Ovary (tissue), 10 donors: ENCODE measurements around the gene HLA-DQB1. TPM values are rescaled to one million over a fixed set of nuclear protein-coding genes. Genes with fewer than 3 reads are reported as not detected.
"Not testable (repeated sequence)": the region's sequence is repeated elsewhere in the genome, so short reads cannot be mapped to it uniquely, and the experiment has no call there.

Experiments used
- DNase-seq, 5 donors: peaks; one replicate each; pipeline ENCODE4 v3.0.0-alpha.2; 2019 to 2020
- H3K27ac ChIP-seq, 2 donors: fragments of 200-600 bp; one replicate each; pipeline versions ENCODE4 v1.5.1 to v1.8.0; 2019 to 2022
- H3K27me3 ChIP-seq: fragments of 200-600 bp; one replicate; pipeline ENCODE4 v1.8.0; 2022
- H3K36me3 ChIP-seq: fragments of 200-600 bp; sonication (generic); one replicate; pipeline ENCODE4 v1.5.1; 2019
- H3K4me1 ChIP-seq: one replicate; pipeline ENCODE4 v1.8.1; 2013; ENCODE audit warnings: mild to moderate bottlenecking, moderate library complexity; ENCODE audit not compliant: insufficient read depth
- H3K4me3 ChIP-seq: fragments of 200-600 bp; sonication (generic); one replicate; pipeline ENCODE4 v1.5.1; 2017
- H3K9me3 ChIP-seq, 2 donors: fragments of 200-600 bp in 1 of 2; sonication (generic) in 1 of 2; one replicate each; pipeline versions ENCODE4 v1.5.1 to v1.8.1; 2013 to 2019; ENCODE audit warnings: mild to moderate bottlenecking in 1 of 2, moderate library complexity in 1 of 2
- CTCF ChIP-seq, 3 donors: fragments of 450-650 bp in 2 of 3; fragments of 200-600 bp in 1 of 3; IDR thresholded peaks; one replicate each; pipeline versions ENCODE4 v1.5.1 to v1.8.0; 2016 to 2022; ENCODE audit warnings: antibody characterized with exemption in 3 of 3, mild to moderate bottlenecking in 1 of 3
- EP300 ChIP-seq: sonication (generic); formaldehyde crosslinking; IDR thresholded peaks from one replicate; pipeline ENCODE4 v1.6.1; 2017; ENCODE audit warnings: antibody characterized with exemption
- POLR2A ChIP-seq: fragments of 450-650 bp; IDR thresholded peaks from one replicate; pipeline ENCODE4 v1.6.1; 2017; ENCODE audit warnings: antibody characterized with exemption, mild to moderate bottlenecking, moderate library complexity
- WGBS, 3 donors: extraction: QIAGEN DNeasy Blood & Tissue Kit in 1 of 3; methylation state at CpG; one replicate each; pipeline versions ENCODE4 v1.1.5 to v1.1.7; 2013 to 2017; 5-methylcytosine and 5-hydroxymethylcytosine counted together
- intact Hi-C, 4 donors: fragments of 100-400 bp; cut with DNase I; formaldehyde crosslinking; loops; one replicate each; pipeline versions ENCODE4 v1.11.0 to v1.15.1; 2022 to 2023
- long read RNA-seq, 3 donors: library from polyadenylated mRNA in 2 of 3; unstranded in 2 of 3; transcript quantifications; one replicate each; pipeline ENCODE4 v2.0.0 and lab custom pipeline, GENCODE V29; 2021 to 2026
- polyA plus RNA-seq, 2 donors: library from polyadenylated mRNA; stranded (reverse); fragments of 200-250 nt in 1 of 2; fragments of 350-450 nt in 1 of 2; fragmentation: Illumina TruSeq in 1 of 2; extraction: RNeasy Lipid Tissue Mini Kit (QIAGEN cat#74804) in 1 of 2; gene quantifications; one replicate each; pipeline ENCODE4 v1.2.3, GENCODE V29; 2013 to 2014
- total RNA-seq, 7 donors: library from RNA; depleted of rRNA in 2 of 7; stranded (reverse); fragments of >200 nt in 2 of 7; fragmentation: NEBNext Ultra II Directional in 3 of 7; extraction: Animal tissue kit (Norgen Biotek cat#: 25700) in 3 of 7; gene quantifications; one replicate each; pipeline versions ENCODE4 v1.1.0 to v1.2.4, GENCODE V29; 2016 to 2023
- donor health status: DM: no; HTN: no; CAD: no; lungs with moderate emphysema.
- donor health status: DM: no; HTN: no; CAD: no.
- donor health status: Bipolar disorder and iron deficiency.
- donor health status: DM: yes; HTN: yes; CAD: no.
- donor health status: DM: no; HTN: no; CAD: no.
- donor health status: DM: yes; HTN: yes; CAD: no.

HLA-DQB1 gene
- total RNA-seq (10 to 100 TPM in 3 of 7 donors, 1 to 10 TPM in 3, under 1 TPM in 1; 0.36 to 22.2 (median 7.7) TPM), polyA plus RNA-seq (10 to 100 TPM in 1 of 2 donors, 1 to 10 TPM in 1; 2.5 to 28.5 TPM)
- long read RNA-seq, donor 1, transcript HLA-DQB1-205 (5 exons, 1,642 nt): major isoform, 5 of 8 reads
- long read RNA-seq, donor 1, partial matches to known transcripts: 3 of 8 reads
- long read RNA-seq, donor 1, other reads (novel, unspliced or antisense): 0 of 8 reads
- long read RNA-seq, donor 2: 0 reads
- long read RNA-seq, donor 3, transcript HLA-DQB1-205 (5 exons, 1,642 nt): major isoform, 16 of 19 reads
- long read RNA-seq, donor 3, partial matches to known transcripts: 3 of 19 reads
- long read RNA-seq, donor 3, other reads (novel, unspliced or antisense): 0 of 19 reads

- no peaks in the 10 kb centered on the region for H3K36me3 ChIP-seq
- H3K4me1 ChIP-seq: peaks cover 3% of the 10 kb centered on the region
- intact Hi-C loops: no loop called here
- H3K9me3 ChIP-seq: no peaks in the 10 kb centered on the region
- 4 to 13% (median 12%) methylated on average over 16 of the region's 16 CpGs for WGBS, 3 donors
- no peak within 1 kb of the TSS for H3K4me3 ChIP-seq
- H3K27ac ChIP-seq: no peak within 1 kb of the TSS
- no peaks in the 10 kb centered on the region for H3K27me3 ChIP-seq
- DNase-seq: no peak
- TF ChIP-seq EP300: no peak
- no peak for TF ChIP-seq CTCF (IDR thresholded peaks at IDR 0.05)
- TF ChIP-seq POLR2A: no peak
Observed at GRCh38 chr6:32666420-32667300, at the start of gene HLA-DQB1. Gene HLA-DQB1, minus strand, starts transcription at chr6:32666657. Its CDS starts 50 bp downstream, at chr6:32666607.

GRCh38 chr6:32713241-32713640, 46.8 kb upstream of the HLA-DQB1 start:
- DNase-seq: no peak
- Histone ChIP-seq H3K27ac (no peak overlapping the region), H3K4me3 (no peak overlapping the region), H3K9me3 (no peaks in the 10 kb centered on the region), H3K4me1 (no peaks in the 10 kb centered on the region), H3K36me3 (no peaks in the 10 kb centered on the region), H3K27me3 (no peaks in the 10 kb centered on the region)
- intact Hi-C loops: no loop called here
- TF ChIP-seq POLR2A (no peak), EP300 (no peak), CTCF (IDR thresholded peaks at IDR 0.05) (no peak)

GRCh38 chr6:32709625-32710024, 43.2 kb upstream of the HLA-DQB1 start:
- no peaks in the 10 kb centered on the region for H3K9me3 ChIP-seq
- H3K36me3 ChIP-seq: no peaks in the 10 kb centered on the region
- intact Hi-C loops: loop anchor here in 2 of 4 donors (10.0 kb wide), 2 partner anchors 275 to 295 kb away; partner anchors contain the start of gene HLA-DRA (in 1 of the 2)
- no peak for DNase-seq
- no peak overlapping the region for H3K4me3 ChIP-seq
- H3K27me3 ChIP-seq: no peaks in the 10 kb centered on the region
- no peaks in the 10 kb centered on the region for H3K4me1 ChIP-seq
- H3K27ac ChIP-seq: no peak overlapping the region
- no peak for TF ChIP-seq EP300
- no peak for TF ChIP-seq CTCF (IDR thresholded peaks at IDR 0.05)
- TF ChIP-seq POLR2A: no peak

- 62 to 90% (median 73%) methylated on average over 3 of the region's 3 CpGs for WGBS, 3 donors
- H3K36me3 ChIP-seq, H3K9me3 ChIP-seq, DNase-seq, H3K27ac ChIP-seq, H3K4me1 ChIP-seq, H3K4me3 ChIP-seq, H3K27me3 ChIP-seq: not testable (repeated sequence)
- intact Hi-C loops: loop anchor here in 2 of 4 donors (10.0 kb wide), 2 partner anchors 270 to 290 kb away; partner anchors contain the start of gene HLA-DRA (in 1 of the 2)
Observed at GRCh38 chr6:32705164-32705563, 38.7 kb upstream of the HLA-DQB1 start.
